Tibial artery (tissue), 4 donors: ENCODE results near the gene VTI1A.

Experiments
- DNase-seq, 2 donors: peaks; one replicate each; pipeline ENCODE4 v3.0.0-alpha.2; 2019
- H3K27ac ChIP-seq, 2 donors: fragments of 200-600 bp; sonication (generic) in 1 of 2; 1 replicate in 1 of 2; 2 replicates in 1 of 2; pipeline ENCODE4 v1.5.1; 2018 to 2019; ENCODE audit warnings: mild to moderate bottlenecking in 1 of 2
- H3K27me3 ChIP-seq, 2 donors: fragments of 200-600 bp; sonication (generic) in 1 of 2; one replicate each; pipeline versions ENCODE4 v1.5.1 to v1.6.0; 2016 to 2019
- H3K36me3 ChIP-seq, 3 donors: fragments of 200-600 bp; sonication (generic) in 2 of 3; one replicate each; pipeline ENCODE4 v1.5.1; 2016 to 2019; ENCODE audit warnings: mild to moderate bottlenecking in 2 of 3
- H3K4me1 ChIP-seq, 4 donors: fragments of 200-600 bp; sonication (generic) in 2 of 4; 1 replicate in 3 of 4; 2 replicates in 1 of 4; pipeline ENCODE4 v1.5.1; 2016 to 2019
- H3K4me3 ChIP-seq, 2 donors: fragments of 200-600 bp; sonication (generic) in 1 of 2; 1 replicate in 1 of 2; 2 replicates in 1 of 2; pipeline ENCODE4 v1.5.1; 2018 to 2019; ENCODE audit warnings: mild to moderate bottlenecking in 2 of 2
- H3K9me3 ChIP-seq, 3 donors: fragments of 200-600 bp; sonication (generic) in 1 of 3; one replicate each; pipeline ENCODE4 v1.5.1; 2016 to 2019
- CTCF ChIP-seq, 2 experiments: fragments of 200-600 bp in 1 of 2; fragments of 450-650 bp in 1 of 2; IDR thresholded peaks; one replicate each; pipeline ENCODE4 v1.5.1; 2017 to 2019; ENCODE audit warnings: antibody characterized with exemption in 2 of 2, mild to moderate bottlenecking in 1 of 2, moderate library complexity in 1 of 2
- intact Hi-C: fragments of 100-400 bp; cut with DNase I; formaldehyde crosslinking; loops from one replicate; pipeline ENCODE4 v1.15.0; 2023; ENCODE audit warnings: low total_unique reads

Gene VTI1A

GRCh38 chr10:112526139-112526538, 79.1 kb downstream of the VTI1A start:
- Histone ChIP-seq H3K4me3 (no peak overlapping the region), H3K36me3 (no peaks in the 10 kb centered on the region), H3K27ac (no peak overlapping the region), H3K4me1 (peaks cover 0 to 7% (median 0%) of the 10 kb centered on the region in 4 donors), H3K27me3 (no peaks in the 10 kb centered on the region), H3K9me3 (no peaks in the 10 kb centered on the region)
- DNase-seq, result no peak
- intact Hi-C loops, result no loop called here
- TF ChIP-seq CTCF (IDR thresholded peaks at IDR 0.05), result no peak

- Histone ChIP-seq H3K4me3 (no peak overlapping the region), H3K27me3 (no peaks in the 10 kb centered on the region), H3K36me3 (no peaks in the 10 kb centered on the region), H3K9me3 (no peaks in the 10 kb centered on the region), H3K27ac (no peak overlapping the region), H3K4me1 (no peaks in the 10 kb centered on the region)
- DNase-seq, result no peak
- intact Hi-C loops, result no loop called here
- TF ChIP-seq CTCF (IDR thresholded peaks at IDR 0.05), result no peak
Observed at GRCh38 chr10:112526906-112527305, 79.9 kb downstream of the VTI1A start.

GRCh38 chr10:112528235-112528634, 81.2 kb downstream of the VTI1A start:
- TF ChIP-seq CTCF (IDR thresholded peaks at IDR 0.05), result no peak
- intact Hi-C loops, result no loop called here
- H3K9me3 ChIP-seq, result no peaks in the 10 kb centered on the region
- H3K27ac ChIP-seq, result no peak overlapping the region
- no peaks in the 10 kb centered on the region for H3K27me3 ChIP-seq
- no peak overlapping the region for H3K4me3 ChIP-seq
- no peak for DNase-seq
- H3K4me1 ChIP-seq, result no peaks in the 10 kb centered on the region
- no peaks in the 10 kb centered on the region for H3K36me3 ChIP-seq

- intact Hi-C loops, result no loop called here
- Histone ChIP-seq H3K4me1 (no peaks in the 10 kb centered on the region), H3K36me3 (no peaks in the 10 kb centered on the region), H3K27ac (no peak overlapping the region), H3K9me3 (no peaks in the 10 kb centered on the region), H3K4me3 (no peak overlapping the region), H3K27me3 (no peaks in the 10 kb centered on the region)
- DNase-seq, result no peak
- TF ChIP-seq CTCF (IDR thresholded peaks at IDR 0.05), result no peak
Observed at GRCh38 chr10:112531421-112531820, 84.4 kb downstream of the VTI1A start.

- Histone ChIP-seq H3K4me3 (peak overlapping the region in 1 of 2 donors; percentile 11), H3K4me1 (no peaks in the 10 kb centered on the region), H3K9me3 (no peaks in the 10 kb centered on the region), H3K27ac (no peak overlapping the region), H3K27me3 (no peaks in the 10 kb centered on the region), H3K36me3 (no peaks in the 10 kb centered on the region)
- TF ChIP-seq CTCF (IDR thresholded peaks at IDR 0.05), result no peak
- DNase-seq, result no peak
- intact Hi-C loops, result no loop called here
Observed at GRCh38 chr10:112532189-112532588, 85.2 kb downstream of the VTI1A start.

GRCh38 chr10:112532956-112533355, 85.9 kb downstream of the VTI1A start:
- TF ChIP-seq CTCF (IDR thresholded peaks at IDR 0.05), result no peak
- intact Hi-C loops, result no loop called here
- no peak overlapping the region for H3K27ac ChIP-seq

More at GRCh38 chr10:112532956-112533355, 85.9 kb downstream of the VTI1A start:
- no peaks in the 10 kb centered on the region for H3K36me3 ChIP-seq
- H3K4me3 ChIP-seq, result no peak overlapping the region
- H3K4me1 ChIP-seq, result no peaks in the 10 kb centered on the region
- DNase-seq, result no peak
- H3K27me3 ChIP-seq, result no peaks in the 10 kb centered on the region
- H3K9me3 ChIP-seq, result no peaks in the 10 kb centered on the region
